GM12878 (cell line): ENCODE data around the gene SPEM2. TPM values are rescaled to one million over a fixed set of nuclear protein-coding genes. Genes with fewer than 3 reads are reported as not detected.

Experiments used
- ATAC-seq: fragments of 200-7000 bp; cut with Tn5 transposase; 3 replicates; pipeline ENCODE4 v1.9.1; 2020; ENCODE audit warnings: mild to moderate bottlenecking, moderate library complexity
- BruUV-seq: library from RNA; stranded (reverse); fragments of 400-500 nt; replicated peaks from 2 replicates; lab custom pipeline; 2021; lab: Mats Ljungman, UMichigan
- CTCF ChIA-PET: fragments of 300-600 bp; sonication (Branson Sonifier 250); formaldehyde crosslinking; extraction: SDS; loops from one replicate; lab custom pipeline; 2021; ENCODE audit warnings: inconsistent platforms; lab: Yijun Ruan, JAX
- POLR2A ChIA-PET: fragments of 350-600 bp; formaldehyde crosslinking; extraction: SDS; loops from one replicate; lab custom pipeline; 2021; ENCODE audit warnings: inconsistent platforms; lab: Charles Lee
- RAD21 ChIA-PET: fragments of 300-600 bp; sonication (Branson Sonifier 250); formaldehyde crosslinking; loops from one replicate; lab custom pipeline; 2023; ENCODE audit warnings: antibody characterized with exemption; ENCODE audit not compliant: unreplicated experiment; lab: Charles Lee
- SMC1A ChIA-PET: fragments of 300-600 bp; sonication (Branson Sonifier 250); formaldehyde crosslinking; loops from one replicate; lab custom pipeline; 2023; ENCODE audit not compliant: unreplicated experiment, uncharacterized antibody; lab: Charles Lee
- DNase-seq: peaks from one replicate; pipeline ENCODE4 v3.0.0-alpha.2; 2011; ENCODE audit warnings: low read depth, low spot score
- FAIRE-seq: peaks from 3 replicates; lab custom pipeline; 2011; peaks lifted over from hg19 to GRCh38; lab: Jason Lieb, UNC
- H2AFZ ChIP-seq: 2 replicates; pipeline ENCODE4 v1.6.0; 2011; ENCODE audit warnings: low read depth, low read length, control low read depth; ENCODE audit not compliant: control insufficient read depth
- H3K27ac ChIP-seq: 2 replicates; pipeline ENCODE4 v1.5.1; 2011; ENCODE audit warnings: control low read depth; ENCODE audit not compliant: control insufficient read depth, insufficient read depth
- H3K27me3 ChIP-seq, 2 experiments: replicated peaks in 1 of 2; 2 replicates each; pipeline versions ENCODE4 v1.6.0 to v1.6.1; 2011; ENCODE audit warnings: low read length in 1 of 2; ENCODE audit not compliant: control insufficient read depth in 2 of 2, insufficient read depth in 2 of 2
- H3K36me3 ChIP-seq, 2 experiments: 2 replicates each; pipeline ENCODE4 v1.5.1; 2011; ENCODE audit warnings: low read length in 1 of 2; ENCODE audit not compliant: control insufficient read depth in 2 of 2, insufficient read depth in 2 of 2
- H3K4me1 ChIP-seq: 2 replicates; pipeline ENCODE4 v1.6.1; 2011; ENCODE audit warnings: mild to moderate bottlenecking, low read length, moderate library complexity, mixed read lengths; ENCODE audit not compliant: control insufficient read depth, insufficient read depth
- H3K4me2 ChIP-seq: 2 replicates; pipeline ENCODE4 v1.6.0; 2011; ENCODE audit warnings: control low read depth; ENCODE audit not compliant: control insufficient read depth, insufficient read depth
- H3K4me3 ChIP-seq: fragments of 200-600 bp; sonication (generic); 2 replicates; pipeline ENCODE4 v1.5.1; 2016
- H3K79me2 ChIP-seq: 2 replicates; pipeline ENCODE4 v1.6.0; 2011; ENCODE audit warnings: low read length; ENCODE audit not compliant: control insufficient read depth, insufficient read depth
- H3K9ac ChIP-seq: 2 replicates; pipeline ENCODE4 v1.8.0; 2011; ENCODE audit warnings: low read length, control low read depth, mixed read lengths; ENCODE audit not compliant: control insufficient read depth, insufficient read depth
- H3K9me3 ChIP-seq: replicated peaks from 3 replicates; pipeline ENCODE4 v1.5.1; 2011; ENCODE audit warnings: mild to moderate bottlenecking, low read length; ENCODE audit not compliant: control insufficient read depth, insufficient read depth
- H4K20me1 ChIP-seq: 2 replicates; pipeline ENCODE4 v1.6.0; 2011; ENCODE audit not compliant: control insufficient read depth, insufficient read depth
- BRCA1 ChIP-seq: IDR thresholded peaks from 2 replicates; pipeline ENCODE4 v1.6.1; 2011; ENCODE audit warnings: low read depth, low read length, improper control_type of control experiment
- CBFB ChIP-seq: IDR thresholded peaks from 2 replicates; pipeline ENCODE4 v1.6.1; 2016; ENCODE audit warnings: antibody characterized with exemption, low read depth
- CTCF ChIP-seq, 3 experiments: IDR thresholded peaks in 2 of 3; conservative IDR thresholded peaks in 1 of 3; 2 replicates each; pipeline ENCODE4 v1.5.1; 2011; ENCODE audit warnings: low read depth in 3 of 3, low read length in 3 of 3, mild to moderate bottlenecking in 3 of 3, control low read depth in 2 of 3, moderate library complexity in 2 of 3, inconsistent platforms in 1 of 3, mixed read lengths in 1 of 3; ENCODE audit not compliant: control insufficient read depth in 2 of 3, insufficient read depth in 1 of 3; ENCODE audit errors: extremely low read depth in 1 of 3
- GATAD2B ChIP-seq: fragments of 450-650 bp; conservative IDR thresholded peaks from 2 replicates; pipeline ENCODE4 v1.6.1; 2017; ENCODE audit warnings: low read depth, mild to moderate bottlenecking, moderate library complexity
- LARP7 ChIP-seq: fragments of 450-650 bp; IDR thresholded peaks from 2 replicates; pipeline ENCODE4 v1.6.1; 2017; ENCODE audit warnings: mild to moderate bottlenecking
- MLLT1 ChIP-seq: fragments of 450-650 bp; IDR thresholded peaks from 2 replicates; pipeline ENCODE4 v1.6.1; 2016; ENCODE audit warnings: mild to moderate bottlenecking
- SRF ChIP-seq, 2 experiments: IDR thresholded peaks; 2 replicates each; pipeline ENCODE4 v1.6.1; 2011; ENCODE audit warnings: low read depth in 2 of 2, low read length in 2 of 2, mild to moderate bottlenecking in 1 of 2, moderate library complexity in 1 of 2
- TCF7 ChIP-seq: IDR thresholded peaks from 2 replicates; pipeline ENCODE4 v1.6.1; 2014; ENCODE audit warnings: antibody characterized with exemption, borderline replicate concordance
- WGBS: methylation state at CpG from one replicate; pipeline ENCODE4 v1.1.6; 2016; ENCODE audit warnings: low lambda C conversion rate; ENCODE audit not compliant: insufficient replicate concordance, insufficient coverage; ENCODE audit errors: missing lambda C conversion rate; 5-methylcytosine and 5-hydroxymethylcytosine counted together
- in situ Hi-C: fragments of 300-500 bp; cut with MboI; formaldehyde crosslinking; loops from 9 replicates; pipeline ENCODE4 v1.14.3; 2018; ENCODE audit warnings: mixed read lengths
- intact Hi-C: fragments of 100-400 bp; cut with micrococcal nuclease; formaldehyde crosslinking; loops from one replicate; pipeline ENCODE4 v1.14.2; 2022; ENCODE audit not compliant: unreplicated experiment
- polyA plus RNA-seq, 11 experiments: library from polyadenylated mRNA; depleted of rRNA in 4 of 11; unstranded in 6 of 11; stranded (reverse) in 5 of 11; fragments of >200 nt; fragmentation: Nextera tagmentation in 4 of 11; fragmentation: Illumina TruSeq in 1 of 11; extraction: Ambion mirVana in 4 of 11; extraction: Trizol in 1 of 11; gene quantifications; 1 replicate in 1 of 11; 2 replicates in 10 of 11; pipeline versions ENCODE4 v1.2.1 to v1.2.3, GENCODE V29; 2011 to 2016; ENCODE audit warnings: inconsistent platforms in 2 of 11, missing spikeins in 2 of 11, low read depth in 1 of 11
- total RNA-seq, 4 experiments: library from RNA; depleted of rRNA in 3 of 4; stranded (reverse); fragments of >200 nt in 3 of 4; fragmentation: Illumina TruSeq in 1 of 4; extraction: Trizol in 1 of 4; gene quantifications; 2 replicates each; pipeline versions ENCODE4 v1.2.1 to v1.2.3, GENCODE V29; 2013 to 2021

The SPEM2 gene
- total and polyA plus RNA-seq, 10 of the 15 experiments (the other 5 are each of a cell fraction or from before 2014, with no cell fraction given) = not detected

GRCh38 chr17:7443499-7444485 lies 18.4 kb downstream of the SPEM2 start (continued):
- TF ChIP-seq SRF (IDR thresholded peaks at IDR 0.05; ENCODE audit: low read depth in 2 of 2, low read length in 2 of 2) (no peak), BRCA1 (no peak), CBFB (no peak)

GRCh38 chr17:7444682-7445618 lies 19.5 kb downstream of the SPEM2 start, which contains the start of gene CHRNB1:
TSS of gene CHRNB1 (plus strand) at chr17:7445061. CDS start at chr17:7445128, 67 bp downstream.
- 5% methylated on average over 46 of the region's 51 CpGs for WGBS
- CTCF ChIA-PET = interaction anchor here (0.6 to 2.7 kb wide), 4 partner anchors 8 to 116 kb away, joined by 3 to 10 read pairs (median 7); partner anchors contain the start of gene SENP3
- Histone ChIP-seq H2AFZ (peak within 1 kb of the TSS; percentile 51; the same call in 1 of the 2 replicates), H3K27me3 (peaks cover 1 to 5% of the 10 kb centered on the region in 2 experiments; a peak in 3 of 4 replicates), H3K4me2 (peak within 1 kb of the TSS; percentile 97), H4K20me1 (no peaks in the 10 kb centered on the region), H3K9me3 (no peaks in the 10 kb centered on the region), H3K36me3 (no peaks in the 10 kb centered on the region), H3K4me1 (peaks cover 16% of the 10 kb centered on the region), H3K79me2 (no peaks in the 10 kb centered on the region), H3K4me3 (peak within 1 kb of the TSS; percentile 55; the same call in 1 of the 2 replicates), H3K27ac (no peak within 1 kb of the TSS), H3K9ac (peak within 1 kb of the TSS; percentile 29; the same call in 1 of the 2 replicates)
- RAD21 ChIA-PET = interaction anchor here (0.6 to 2.7 kb wide), 4 partner anchors 10 to 116 kb away, joined by 3 to 9 read pairs (median 4); partner anchors contain the start of gene TMEM102
- intact Hi-C loops = no loop called here
- TF ChIP-seq MLLT1 (peak; percentile 66; the same call in 1 of the 2 replicates), TCF7 (no peak), CTCF (IDR thresholded peaks at IDR 0.05 in 2 of 3, conservative IDR thresholded peaks at IDR 0.05 in 1 of 3; ENCODE audit: control insufficient read depth in 2 of 3, extremely low read depth in 1 of 3, insufficient read depth in 1 of 3, low read depth in 3 of 3, low read length in 3 of 3) (peak in 1 of 3 experiments; percentile 11; a peak in 1 of 6 replicates), LARP7 (0 out of 2 replicates have a peak, but pooled peaks have one; percentile 33), GATAD2B (peak; percentile 46; the same call in 1 of the 2 replicates)
- SMC1A ChIA-PET = interaction anchor here (1.1 to 1.5 kb wide), 3 partner anchors 10 to 115 kb away, joined by 3 to 7 read pairs (median 4); no protein-coding TSS in a partner anchor
- in situ Hi-C loops = no loop called here
- ATAC-seq (peak; percentile 71), DNase-seq (no peak), FAIRE-seq (no peak)
- POLR2A ChIA-PET = interaction anchor here (0.5 to 5.4 kb wide), 9 partner anchors 8 to 191 kb away, joined by 3 to 52 read pairs (median 3); partner anchors contain the start of genes TMEM102 and ZBTB4
- BruUV-seq = no TSS peak
